T-helper 17 cell (primary cell): ENCODE measurements around the gene FBXO21. TPM values are rescaled to one million over a fixed set of nuclear protein-coding genes. Genes with fewer than 3 reads are reported as not detected.
"Not testable (repeated sequence)": the region's sequence is repeated elsewhere in the genome, so short reads cannot be mapped to it uniquely, and the experiment has no call there.

Source experiments
- ATAC-seq: fragments of 150-1000 bp; cut with Tn5 transposase; 2 replicates; pipeline ENCODE4 v1.10.0; 2021; ENCODE audit warnings: mild to moderate bottlenecking, moderate library complexity
- DNase-seq, 3 donors: peaks; one replicate each; pipeline versions ENCODE4 v3.0.0 to v3.0.0-alpha.2; 2020 to 2021
- H3K9me3 ChIP-seq: one replicate; pipeline ENCODE4 v1.7.0; 2013; ENCODE audit warnings: low read length, mild to moderate bottlenecking; ENCODE audit not compliant: control insufficient read depth, poor library complexity, severe bottlenecking
- H3K27ac Mint-ChIP-seq: one replicate; pipeline ENCODE4 v1.8.0; 2022; ENCODE audit warnings: mild to moderate bottlenecking, moderate library complexity, mixed read lengths
- H3K27me3 Mint-ChIP-seq: one replicate; pipeline ENCODE4 v1.8.0; 2022; ENCODE audit warnings: mixed read lengths
- H3K36me3 Mint-ChIP-seq: one replicate; pipeline ENCODE4 v1.8.0; 2022; ENCODE audit warnings: low read depth, mixed read lengths
- H3K4me1 Mint-ChIP-seq: one replicate; pipeline ENCODE4 v1.8.0; 2022; ENCODE audit warnings: mild to moderate bottlenecking, mixed read lengths
- H3K4me3 Mint-ChIP-seq: one replicate; pipeline ENCODE4 v1.8.0; 2022; ENCODE audit warnings: mild to moderate bottlenecking, moderate library complexity, mixed read lengths
- total RNA-seq, 4 donors: library from RNA in 2 of 4; stranded (reverse) in 2 of 4; gene quantifications; one replicate each; pipeline ENCODE4 v1.2.3 and lab custom pipeline; 2022 to 2026

FBXO21 gene
- total RNA-seq, 2 donors from 2014 or later: 61.7 to 65.5 TPM

DNA sequence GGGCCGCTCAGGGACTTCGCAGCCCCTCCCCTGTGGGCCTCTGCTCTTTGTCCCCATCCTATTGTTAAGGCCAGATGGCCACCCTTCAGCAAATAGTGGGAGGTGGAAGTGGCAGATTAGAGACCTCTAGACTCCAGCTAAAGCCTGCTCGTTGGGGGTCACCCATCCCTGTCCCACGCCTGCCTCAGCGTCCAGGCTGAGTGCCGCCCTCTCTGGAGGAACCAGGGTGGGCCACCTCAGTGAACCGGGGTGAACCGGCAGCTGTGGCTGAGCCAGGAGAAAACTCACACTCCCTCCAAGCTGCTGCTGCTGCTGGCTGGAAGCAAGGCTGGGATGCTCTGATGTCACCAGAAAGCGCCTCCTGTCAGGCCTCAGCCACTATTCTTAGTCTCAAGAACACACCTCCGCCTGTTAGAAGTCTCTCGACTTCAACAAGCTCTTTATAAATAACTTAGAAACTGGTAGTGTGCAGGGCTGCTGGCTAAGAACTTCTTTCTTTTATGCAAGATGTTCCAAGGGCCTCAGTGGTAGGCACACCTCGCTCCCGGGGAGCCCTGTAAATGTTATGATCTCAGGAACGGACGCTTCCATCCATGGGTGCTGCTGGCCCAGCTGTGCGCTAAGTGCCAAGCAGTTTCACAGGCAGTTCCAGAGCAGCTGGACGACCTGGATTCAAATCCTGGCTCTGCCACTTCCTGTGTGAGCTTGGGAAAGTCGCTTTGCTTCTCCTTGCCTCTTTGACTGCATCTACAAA, 71.3 kb downstream of the FBXO21 start:
- ATAC-seq (no peak), DNase-seq (no peak)
- no peaks in the 10 kb centered on the region for H3K9me3 ChIP-seq
- H3K36me3 Mint-ChIP-seq: no peaks in the 10 kb centered on the region
- no peak overlapping the region for H3K4me3 Mint-ChIP-seq
- no peak overlapping the region for H3K27ac Mint-ChIP-seq
- no peaks in the 10 kb centered on the region for H3K27me3 Mint-ChIP-seq
- H3K4me1 Mint-ChIP-seq: peaks cover 2% of the 10 kb centered on the region

GRCh38 chr12:117114784-117115183, 75.5 kb downstream of the FBXO21 start:
- H3K4me1 Mint-ChIP-seq: no peaks in the 10 kb centered on the region
- no peaks in the 10 kb centered on the region for H3K9me3 ChIP-seq
- no peaks in the 10 kb centered on the region for H3K36me3 Mint-ChIP-seq
- H3K27me3 Mint-ChIP-seq: peaks cover 6% of the 10 kb centered on the region
- no peak overlapping the region for H3K27ac Mint-ChIP-seq
- ATAC-seq (no peak), DNase-seq (no peak)
- H3K4me3 Mint-ChIP-seq: no peak overlapping the region

DNA sequence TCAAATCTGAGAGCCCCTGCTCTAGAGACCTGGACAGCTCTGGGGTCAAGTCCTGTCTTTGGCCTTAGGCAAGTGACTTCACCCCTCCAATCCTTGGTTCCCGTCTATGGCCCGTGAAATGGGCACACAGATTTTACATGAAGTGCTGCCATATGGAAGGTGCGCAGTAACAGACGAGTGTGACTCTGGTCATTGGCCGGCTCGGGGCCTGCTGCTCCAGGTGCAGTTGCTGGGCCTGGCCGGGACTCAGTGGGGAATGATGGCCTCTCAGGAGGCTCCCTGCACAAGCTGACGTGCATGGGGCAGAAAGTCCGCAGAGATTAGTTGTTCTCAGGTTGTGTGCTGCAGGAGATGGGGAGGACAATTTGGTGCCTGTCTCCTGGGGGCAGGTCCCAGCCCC, 77.0 kb downstream of the FBXO21 start:
- DNase-seq (no peak), ATAC-seq (no peak)
- no peak overlapping the region for H3K4me3 Mint-ChIP-seq
- H3K36me3 Mint-ChIP-seq: no peaks in the 10 kb centered on the region
- H3K9me3 ChIP-seq: no peaks in the 10 kb centered on the region
- peak overlapping the region; percentile 66 for H3K27ac Mint-ChIP-seq
- H3K4me1 Mint-ChIP-seq: no peaks in the 10 kb centered on the region
- peaks cover 6% of the 10 kb centered on the region for H3K27me3 Mint-ChIP-seq

DNA sequence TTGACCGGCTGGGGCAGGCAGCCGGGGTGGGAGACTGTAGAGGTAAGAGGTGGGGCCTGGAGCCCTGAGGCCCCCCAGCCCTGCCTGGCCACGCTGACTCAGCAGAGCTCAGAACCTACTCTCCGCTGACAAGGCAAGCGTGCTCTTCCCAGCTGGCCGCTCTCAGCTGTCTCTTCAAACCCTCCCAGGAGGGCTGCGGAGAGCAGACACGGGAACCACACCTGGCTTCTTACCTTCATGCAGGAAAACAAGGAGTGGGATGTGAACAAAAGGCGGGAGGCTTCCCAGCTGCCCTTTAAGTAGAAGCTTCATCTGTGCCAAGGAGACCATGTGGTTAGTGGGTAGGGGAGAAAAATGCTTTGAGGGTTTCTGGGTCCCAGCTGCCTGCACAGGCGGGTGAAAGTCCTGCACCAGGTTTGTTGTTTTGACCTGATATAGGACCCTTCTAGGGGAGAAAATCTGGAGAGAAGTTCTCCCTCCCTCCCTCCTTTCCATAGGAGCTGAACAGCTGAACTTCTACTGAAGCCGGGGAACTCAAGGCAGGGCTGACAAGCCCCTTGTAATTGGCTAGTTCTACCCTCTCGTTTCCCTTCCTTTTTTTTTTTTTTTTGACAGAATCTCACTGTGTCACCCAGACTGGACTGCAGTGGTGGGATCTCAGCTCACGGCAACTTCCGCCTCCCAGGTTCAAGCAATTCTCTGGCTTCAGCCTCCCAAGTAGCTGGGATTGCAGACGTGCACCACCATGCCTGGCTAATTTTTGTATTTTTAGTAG, 78.3 kb downstream of the FBXO21 start:
- no peak for DNase-seq
- Mint-ChIP-seq H3K4me3 (no peak overlapping the region), H3K36me3 (no peaks in the 10 kb centered on the region), H3K27me3 (peaks cover 6% of the 10 kb centered on the region), H3K4me1 (no peaks in the 10 kb centered on the region), H3K27ac (no peak overlapping the region)
- ATAC-seq: no peak
- no peaks in the 10 kb centered on the region for H3K9me3 ChIP-seq

GRCh38 chr12:117111386-117111785, 78.9 kb downstream of the FBXO21 start:
- Mint-ChIP-seq H3K4me3 (no peak overlapping the region), H3K27ac (no peak overlapping the region), H3K36me3 (no peaks in the 10 kb centered on the region), H3K27me3 (peaks cover 7% of the 10 kb centered on the region), H3K4me1 (no peaks in the 10 kb centered on the region)
- ATAC-seq: no peak
- H3K9me3 ChIP-seq: no peaks in the 10 kb centered on the region
- DNase-seq: no peak

DNA sequence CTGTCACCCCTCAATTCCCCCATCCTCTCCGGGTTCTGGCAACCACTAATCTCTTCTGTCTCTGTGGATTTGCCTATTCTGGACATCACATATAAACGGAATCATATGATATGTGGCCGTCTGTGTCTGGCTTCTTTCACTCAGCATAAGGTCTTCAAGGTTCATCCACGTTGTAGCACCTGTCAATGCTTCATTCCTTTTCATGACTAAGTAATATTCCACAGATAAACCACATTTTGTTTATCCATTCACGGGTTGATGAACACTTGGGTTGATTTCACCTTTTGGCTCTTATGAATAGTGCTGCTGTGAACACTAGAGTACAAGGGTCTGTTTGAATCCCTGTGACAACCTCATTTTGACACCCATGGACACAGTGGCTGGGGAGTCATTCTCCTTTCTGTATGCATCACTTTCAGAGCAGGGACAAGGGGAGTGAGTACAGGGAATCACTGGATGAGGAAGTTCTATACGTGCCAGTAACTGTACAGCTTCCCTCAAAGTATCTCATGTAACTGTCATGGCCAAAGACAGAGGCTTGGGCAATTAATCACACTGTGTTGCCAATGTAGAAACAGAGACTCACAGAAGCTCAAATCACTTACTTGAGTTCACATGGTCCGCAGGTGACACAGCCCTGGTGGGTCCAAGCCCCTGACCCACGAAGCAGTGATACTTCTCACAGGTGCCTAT, 80.2 kb downstream of the FBXO21 start:
- H3K27me3 Mint-ChIP-seq: peaks cover 16% of the 10 kb centered on the region
- DNase-seq (no peak), ATAC-seq (no peak)
- no peaks in the 10 kb centered on the region for H3K9me3 ChIP-seq
- H3K4me1 Mint-ChIP-seq: peaks cover 7% of the 10 kb centered on the region
- H3K36me3 Mint-ChIP-seq: no peaks in the 10 kb centered on the region
- H3K4me3 Mint-ChIP-seq: no peak overlapping the region
- no peak overlapping the region for H3K27ac Mint-ChIP-seq

GRCh38 chr12:117105902-117106301, 84.4 kb downstream of the FBXO21 start:
- peak overlapping the region; percentile 80 for H3K4me3 Mint-ChIP-seq
- DNase-seq (peak in 2 of 3 donors; percentile 40 to 41), ATAC-seq (peak; percentile 96)
- no peaks in the 10 kb centered on the region for H3K36me3 Mint-ChIP-seq
- H3K27ac Mint-ChIP-seq: peak overlapping the region; percentile 86
- peaks cover 7% of the 10 kb centered on the region for H3K4me1 Mint-ChIP-seq
- no peaks in the 10 kb centered on the region for H3K9me3 ChIP-seq
- H3K27me3 Mint-ChIP-seq: peaks cover 10% of the 10 kb centered on the region

DNA sequence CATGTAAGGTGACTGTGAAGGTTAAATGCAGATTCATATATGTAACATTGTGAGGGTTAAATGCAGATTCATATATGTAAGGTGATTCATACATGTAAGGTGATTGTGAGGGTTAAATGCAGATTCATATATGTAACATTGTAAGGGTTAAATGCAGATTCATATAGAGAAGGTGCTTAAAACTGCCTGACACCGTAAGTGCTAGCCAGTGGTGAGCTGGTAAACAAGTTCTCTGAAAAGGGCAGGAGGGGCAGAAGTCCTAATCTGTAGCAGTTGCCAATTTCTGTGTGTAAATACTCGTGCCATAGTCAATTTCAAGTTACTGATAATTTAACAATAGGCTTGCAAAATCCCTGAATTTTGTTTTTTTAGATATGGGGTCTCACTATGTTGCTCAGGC, 86.3 kb downstream of the FBXO21 start:
- not testable (repeated sequence) for DNase-seq, H3K4me3 Mint-ChIP-seq, H3K9me3 ChIP-seq, H3K36me3 Mint-ChIP-seq, ATAC-seq, H3K27ac Mint-ChIP-seq
- Mint-ChIP-seq H3K4me1 (peaks cover 11% of the 10 kb centered on the region), H3K27me3 (peaks cover 14% of the 10 kb centered on the region)

- Mint-ChIP-seq H3K27me3 (peaks cover 16% of the 10 kb centered on the region), H3K4me1 (peaks cover 14% of the 10 kb centered on the region), H3K4me3 (no peak overlapping the region), H3K36me3 (no peaks in the 10 kb centered on the region), H3K27ac (no peak overlapping the region)
- no peaks in the 10 kb centered on the region for H3K9me3 ChIP-seq
- no peak for DNase-seq
- ATAC-seq: no peak
These were observed 87.5 kb downstream of the FBXO21 start for GRCh38 chr12:117102800-117103181.

GRCh38 chr12:117101953-117102799, 88.1 kb downstream of the FBXO21 start:
- ATAC-seq (no peak), DNase-seq (no peak)
- Mint-ChIP-seq H3K27me3 (peaks cover 20% of the 10 kb centered on the region), H3K4me1 (peaks cover 17% of the 10 kb centered on the region), H3K27ac (no peak overlapping the region), H3K4me3 (no peak overlapping the region), H3K36me3 (no peaks in the 10 kb centered on the region)
- no peaks in the 10 kb centered on the region for H3K9me3 ChIP-seq

- peak overlapping the region; percentile 80 for H3K27ac Mint-ChIP-seq
- peaks cover 20% of the 10 kb centered on the region for H3K4me1 Mint-ChIP-seq
- no peaks in the 10 kb centered on the region for H3K36me3 Mint-ChIP-seq
- no peaks in the 10 kb centered on the region for H3K9me3 ChIP-seq
- DNase-seq (no peak), ATAC-seq (no peak)
- peak overlapping the region; percentile 45 for H3K4me3 Mint-ChIP-seq
- peaks cover 24% of the 10 kb centered on the region for H3K27me3 Mint-ChIP-seq
These were observed 89.2 kb downstream of the FBXO21 start for GRCh38 chr12:117100851-117101673.

- H3K27me3 Mint-ChIP-seq: peaks cover 18% of the 10 kb centered on the region
- peak overlapping the region; percentile 80 for H3K27ac Mint-ChIP-seq
These were observed 90.0 kb downstream of the FBXO21 start for GRCh38 chr12:117100251-117100650.

More at GRCh38 chr12:117100251-117100650, 90.0 kb downstream of the FBXO21 start:
- DNase-seq (no peak), ATAC-seq (no peak)
- peaks cover 14% of the 10 kb centered on the region for H3K4me1 Mint-ChIP-seq
- H3K4me3 Mint-ChIP-seq: peak overlapping the region; percentile 88
- no peaks in the 10 kb centered on the region for H3K36me3 Mint-ChIP-seq
- H3K9me3 ChIP-seq: no peaks in the 10 kb centered on the region
